HTERT RPE-1 (cell line): ENCODE results near the gene MEIOB.
"Not testable (repeated sequence)": the region's sequence is repeated elsewhere in the genome, so short reads cannot be mapped to it uniquely, and the experiment has no call there.

Source experiments
- in situ Hi-C: fragments of 300-500 bp; cut with MboI; formaldehyde crosslinking; loops from 4 replicates; pipeline ENCODE4 v1.14.3; 2020; ENCODE audit warnings: low sequenced_read_pairs

Gene MEIOB, protein sequence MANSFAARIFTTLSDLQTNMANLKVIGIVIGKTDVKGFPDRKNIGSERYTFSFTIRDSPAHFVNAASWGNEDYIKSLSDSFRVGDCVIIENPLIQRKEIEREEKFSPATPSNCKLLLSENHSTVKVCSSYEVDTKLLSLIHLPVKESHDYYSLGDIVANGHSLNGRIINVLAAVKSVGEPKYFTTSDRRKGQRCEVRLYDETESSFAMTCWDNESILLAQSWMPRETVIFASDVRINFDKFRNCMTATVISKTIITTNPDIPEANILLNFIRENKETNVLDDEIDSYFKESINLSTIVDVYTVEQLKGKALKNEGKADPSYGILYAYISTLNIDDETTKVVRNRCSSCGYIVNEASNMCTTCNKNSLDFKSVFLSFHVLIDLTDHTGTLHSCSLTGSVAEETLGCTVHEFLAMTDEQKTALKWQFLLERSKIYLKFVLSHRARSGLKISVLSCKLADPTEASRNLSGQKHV

DNA sequence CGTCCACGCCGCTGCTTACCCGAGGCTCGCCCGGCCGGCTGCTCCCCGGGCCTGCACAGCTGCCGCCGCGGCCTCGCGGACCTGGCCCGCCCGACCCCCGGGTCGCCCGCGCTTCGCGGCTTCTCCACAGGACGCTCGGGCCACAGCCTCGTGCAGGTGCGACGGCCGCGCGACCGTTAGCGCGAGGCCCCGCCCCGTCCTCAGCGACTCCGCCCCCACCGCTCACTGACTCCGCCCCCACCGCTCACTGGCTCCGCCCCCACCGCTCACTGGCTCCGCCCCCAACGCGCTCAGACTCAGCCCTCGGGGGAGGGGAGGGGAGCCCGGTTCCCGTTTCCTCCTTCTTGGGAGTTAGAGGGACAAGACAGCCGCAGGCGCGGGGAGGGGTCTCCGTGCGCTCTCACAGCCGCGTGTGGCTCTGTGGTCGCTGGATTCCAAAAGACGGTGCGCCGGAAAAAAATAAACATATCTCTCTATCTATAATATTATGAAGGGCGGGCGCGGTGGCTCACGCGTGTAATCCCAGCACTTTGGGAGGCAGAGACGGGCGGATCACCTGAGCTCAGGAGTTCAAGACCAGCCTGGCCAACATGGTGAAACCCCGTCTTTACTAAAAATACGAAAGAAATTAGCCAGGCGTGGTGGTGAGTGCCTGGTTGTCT is at the start of gene MEIOB:
Gene MEIOB (minus strand): TSS at position 191 of the 662 bp plus-strand sequence. CDS start 3,989 bp downstream, outside the sequence.
- in situ Hi-C loops, result no loop called here

DNA sequence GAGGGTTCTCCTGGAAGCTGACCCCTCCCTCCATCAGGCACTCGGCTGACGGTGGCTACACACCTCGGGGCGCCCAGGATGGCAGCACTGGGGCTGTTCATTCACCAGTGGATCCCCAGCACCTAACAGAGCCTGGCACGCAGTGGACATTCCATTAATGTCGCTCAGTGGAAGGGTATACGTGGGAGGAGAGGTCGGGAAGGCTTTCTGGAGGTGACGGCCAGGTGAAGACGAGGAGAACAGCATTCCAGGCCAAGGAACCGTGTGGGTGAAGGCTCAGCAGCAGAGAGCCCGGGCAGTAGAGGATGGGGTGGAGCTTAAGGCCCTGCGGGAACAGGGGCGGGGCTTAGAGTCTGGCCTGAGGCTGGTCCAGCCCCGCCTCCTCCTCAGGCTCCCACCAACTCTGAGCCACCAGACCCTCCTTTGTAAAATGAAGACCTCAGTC is 48.8 kb upstream of the MEIOB start:
- in situ Hi-C loops, result no loop called here

DNA sequence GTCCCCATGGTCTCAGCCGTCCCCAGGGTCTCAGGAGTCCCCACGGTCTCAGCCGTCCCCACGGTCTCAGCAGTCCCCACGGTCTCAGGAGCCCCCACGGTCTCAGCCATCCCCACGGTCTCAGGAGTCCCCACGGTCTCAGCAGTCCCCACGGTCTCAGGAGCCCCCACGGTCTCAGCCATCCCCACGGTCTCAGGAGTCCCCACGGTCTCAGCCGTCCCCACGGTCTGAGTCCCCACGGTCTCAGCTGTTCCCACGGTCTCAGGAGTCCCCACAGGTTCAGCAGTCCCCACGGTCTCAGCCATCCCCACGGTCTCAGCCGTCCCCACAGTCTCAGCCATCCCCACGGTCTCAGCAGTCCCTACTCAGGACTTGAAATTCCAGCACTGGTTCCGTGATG is 48.2 kb upstream of the MEIOB start:
- in situ Hi-C loops, result not testable (repeated sequence)

DNA sequence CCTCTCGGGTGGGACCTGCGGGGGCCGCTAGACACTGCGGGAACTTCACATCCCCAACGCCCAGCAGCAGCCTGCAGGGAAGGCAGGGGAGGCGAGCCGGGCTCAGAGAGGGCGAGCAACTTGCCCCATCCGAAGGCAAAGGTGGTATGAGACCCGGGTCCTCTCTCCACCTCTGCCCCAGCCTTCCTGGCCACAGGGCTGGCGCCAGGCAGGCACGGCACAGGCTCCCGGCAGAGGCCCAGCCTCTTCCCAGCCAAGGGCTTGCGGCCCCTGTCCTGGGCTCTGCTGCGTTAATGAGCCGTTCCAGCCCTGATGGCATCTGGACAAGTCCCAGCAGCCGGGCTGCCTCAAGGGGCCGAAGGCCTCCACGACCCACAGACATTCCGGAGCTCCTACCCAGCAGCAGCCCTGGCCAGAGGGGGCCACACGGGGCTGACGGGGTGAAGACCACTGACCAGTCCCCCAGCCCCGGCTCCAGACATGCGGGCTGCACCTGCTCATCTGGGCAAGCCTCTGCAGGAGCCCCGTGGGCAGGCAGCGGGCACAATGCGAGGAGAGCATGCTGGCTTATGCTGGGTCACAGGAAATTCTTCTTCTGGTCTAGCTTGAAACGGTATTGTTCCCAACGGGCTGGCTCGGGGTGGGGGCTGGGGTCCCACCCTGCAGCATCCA is 47.5 kb upstream of the MEIOB start:
- in situ Hi-C loops, result no loop called here

DNA sequence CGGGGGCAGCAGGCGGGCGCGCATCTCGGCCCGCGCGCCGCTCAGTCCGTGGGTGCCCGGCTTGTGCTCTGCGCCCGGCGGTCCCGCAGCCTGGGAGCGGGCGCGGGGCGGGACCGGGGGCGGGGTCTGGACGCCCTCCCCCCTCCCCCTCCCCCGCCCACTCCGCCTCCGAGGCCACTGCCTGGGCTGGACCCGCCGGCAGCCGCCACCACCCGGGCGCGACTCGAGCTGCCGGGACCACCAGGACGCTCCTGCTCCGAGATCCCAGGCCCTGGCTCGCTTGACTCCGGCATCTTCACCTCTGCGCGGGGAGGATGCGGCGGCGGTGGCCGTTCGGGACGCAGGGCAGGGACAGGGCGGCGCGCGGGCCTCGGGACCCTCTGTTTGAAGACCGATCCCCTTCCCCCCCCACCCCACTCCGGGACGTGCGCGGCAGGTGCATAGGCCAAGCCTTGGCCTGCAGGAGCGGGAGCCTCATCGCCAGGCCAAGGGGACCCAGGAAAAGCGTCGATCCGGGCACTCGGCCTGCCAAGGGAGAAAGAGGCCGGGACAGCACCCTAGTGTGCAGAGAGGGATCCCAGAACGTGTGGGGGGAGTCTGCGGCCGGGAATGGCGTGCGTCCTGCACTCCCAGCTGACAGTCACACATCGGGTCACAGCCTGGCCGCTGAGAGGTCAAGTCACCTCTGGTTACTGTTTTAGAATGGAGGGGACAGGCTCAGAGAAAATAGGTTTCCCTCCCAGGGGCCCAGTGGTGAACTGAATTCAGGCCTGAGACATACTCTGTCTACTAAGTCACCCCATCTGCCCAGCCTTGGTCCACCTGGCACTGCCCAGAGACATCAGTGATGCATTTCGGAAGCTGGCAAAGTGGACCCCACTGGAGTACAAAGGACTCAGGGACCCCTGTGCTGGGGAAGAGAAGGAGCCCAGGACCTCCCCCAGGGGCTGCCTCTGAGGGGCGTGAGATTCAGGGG is 46.7 kb upstream of the MEIOB start, which contains the start of gene HS3ST6:
Gene HS3ST6 (minus strand): TSS at position 65 of the 976 bp plus-strand sequence. CDS start 92 bp downstream, outside the sequence.
- in situ Hi-C loops, result no loop called here

DNA sequence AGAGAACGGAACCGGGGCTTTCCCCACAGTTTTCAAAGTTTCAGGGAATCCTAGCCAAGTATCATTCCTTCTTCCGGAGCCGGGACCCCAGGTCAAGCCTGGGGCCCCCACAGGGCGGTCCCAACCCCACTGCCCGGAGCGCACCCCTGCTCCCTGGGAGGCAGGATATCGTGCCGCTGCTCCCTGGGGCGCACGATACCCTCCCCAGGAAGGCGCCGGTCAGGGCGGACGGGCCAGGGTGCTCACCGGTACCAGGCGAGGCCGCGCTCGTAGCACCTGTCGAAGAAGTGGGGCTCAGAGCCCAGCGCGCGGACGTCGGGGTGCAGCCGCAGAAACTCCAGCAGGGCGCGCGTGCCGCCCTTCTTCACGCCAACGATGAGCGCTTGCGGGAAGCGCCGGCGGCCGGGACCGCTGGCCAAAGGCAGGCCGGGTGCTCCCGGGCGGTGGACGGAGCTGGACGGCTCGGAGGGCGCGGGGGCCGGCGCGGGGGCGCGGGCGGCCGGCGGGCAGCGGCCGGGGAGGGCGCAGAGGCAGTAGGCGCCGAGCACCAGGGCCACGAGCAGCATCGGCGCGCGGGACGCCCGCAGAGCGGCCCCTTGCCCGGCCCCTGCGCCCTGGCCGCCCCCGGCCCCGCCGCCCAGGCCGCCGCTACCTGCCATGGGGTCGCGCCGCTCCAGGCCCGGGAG is 45.8 kb upstream of the MEIOB start:
- in situ Hi-C loops, result no loop called here

DNA sequence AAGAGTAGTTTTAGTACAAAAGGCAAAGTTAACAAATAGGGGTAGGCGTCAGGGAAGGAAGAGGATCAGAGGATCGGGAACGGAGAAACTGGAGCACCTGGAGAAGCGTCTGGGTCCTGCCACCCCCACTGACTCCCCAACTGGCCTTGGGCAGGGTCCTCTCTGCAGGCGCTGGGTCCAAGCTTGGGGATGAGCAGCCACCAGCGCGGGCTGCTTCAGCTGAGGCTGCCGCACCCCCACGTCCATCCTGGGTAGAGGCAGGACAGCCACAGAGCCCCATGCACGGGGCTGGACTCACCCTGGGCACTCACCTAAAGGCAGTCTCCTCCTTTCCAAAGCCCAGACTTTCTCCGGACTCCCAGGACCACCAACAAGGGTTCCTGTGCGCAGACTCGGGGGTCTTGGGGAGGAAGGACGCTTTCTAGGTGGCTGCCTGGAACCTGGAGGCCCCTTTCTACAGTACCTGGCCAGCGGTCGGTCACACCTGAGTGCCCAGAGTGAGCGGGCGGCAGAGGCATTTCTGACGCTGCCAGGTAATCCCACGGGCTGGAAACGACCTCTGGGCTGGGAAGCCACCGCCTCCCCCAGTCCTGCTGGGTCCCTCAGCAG is 45.2 kb upstream of the MEIOB start:
- in situ Hi-C loops, result no loop called here

DNA sequence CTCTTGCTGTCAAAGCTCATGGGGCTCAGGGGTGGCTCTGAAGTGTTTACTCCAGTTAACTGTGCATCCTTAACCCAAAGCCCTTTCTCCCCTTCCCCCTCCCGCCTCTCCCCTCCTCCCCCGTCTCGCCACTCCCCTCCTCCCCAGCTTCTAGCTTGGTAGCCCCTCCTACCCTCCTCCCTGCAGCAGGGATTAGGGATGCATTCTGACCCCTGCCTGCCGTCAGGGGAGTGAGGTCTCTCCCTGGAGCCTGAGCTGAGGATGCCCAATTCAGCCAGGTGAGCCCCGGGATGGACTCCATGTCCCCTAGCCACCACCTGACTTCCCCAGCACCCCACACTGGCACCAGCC is 44.7 kb upstream of the MEIOB start:
- in situ Hi-C loops, result no loop called here

DNA sequence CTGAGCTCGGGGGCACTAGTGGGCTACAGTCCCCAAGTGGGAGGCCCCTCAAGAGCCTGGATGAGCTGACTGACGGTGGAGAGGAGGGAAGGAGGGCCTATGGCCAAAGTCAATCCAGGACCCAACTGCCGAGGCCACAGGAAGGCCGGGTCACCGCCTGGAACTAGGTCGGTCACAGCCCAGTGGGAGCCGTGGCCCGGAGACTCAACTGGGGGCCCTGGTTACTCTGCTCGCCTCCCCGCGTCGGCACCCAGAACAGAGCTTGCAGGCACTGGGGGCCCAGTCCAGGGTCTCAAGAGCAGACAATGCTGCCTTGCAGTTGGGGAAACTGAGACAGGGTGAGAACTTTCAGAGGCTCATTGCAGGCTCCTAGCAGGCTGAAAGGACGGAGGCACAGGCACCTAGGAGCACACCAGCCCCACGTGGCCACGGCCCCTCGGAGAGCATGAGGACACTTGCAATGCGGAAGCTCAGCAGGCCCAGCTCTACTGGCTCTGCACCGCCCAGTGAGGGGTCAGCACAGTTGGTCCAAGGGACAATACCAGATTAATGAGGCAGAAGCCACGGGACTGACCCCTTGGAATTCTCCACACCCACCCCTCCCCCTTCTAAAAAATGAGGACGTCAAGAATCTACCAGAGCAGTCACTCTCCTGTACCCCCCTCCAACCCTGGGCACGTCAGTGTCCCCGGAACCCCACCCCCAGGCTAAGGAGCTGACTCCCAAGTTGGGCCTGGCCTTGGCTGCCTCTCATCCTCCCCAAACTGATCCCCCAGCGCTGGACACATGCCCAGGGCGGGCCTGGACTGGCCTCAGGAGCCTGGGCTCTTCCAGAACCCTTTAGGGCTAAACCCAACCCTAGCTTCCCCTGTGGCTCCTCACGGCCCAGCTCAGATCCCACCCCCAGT is 44.0 kb upstream of the MEIOB start:
- in situ Hi-C loops, result no loop called here

DNA sequence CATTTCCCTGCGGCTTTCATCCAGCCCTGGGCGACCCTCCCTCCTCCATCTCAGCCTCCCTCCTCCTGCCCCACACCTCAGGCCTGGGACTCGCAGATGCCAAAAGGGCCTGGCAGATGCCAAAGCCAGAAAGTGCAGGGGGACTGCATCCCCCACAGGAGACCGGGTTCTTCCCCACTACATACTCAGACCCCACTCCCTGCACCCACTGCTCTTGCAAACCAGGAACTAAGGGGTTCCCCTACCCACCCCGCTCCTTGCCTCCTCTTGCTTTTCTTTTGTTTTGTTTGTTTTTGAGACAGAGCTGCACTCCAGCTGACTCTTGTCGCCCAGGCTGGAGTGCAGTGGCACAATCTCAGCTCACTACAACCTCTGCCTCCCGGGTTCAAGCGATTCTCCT is 43.0 kb upstream of the MEIOB start:
- in situ Hi-C loops, result no loop called here

DNA sequence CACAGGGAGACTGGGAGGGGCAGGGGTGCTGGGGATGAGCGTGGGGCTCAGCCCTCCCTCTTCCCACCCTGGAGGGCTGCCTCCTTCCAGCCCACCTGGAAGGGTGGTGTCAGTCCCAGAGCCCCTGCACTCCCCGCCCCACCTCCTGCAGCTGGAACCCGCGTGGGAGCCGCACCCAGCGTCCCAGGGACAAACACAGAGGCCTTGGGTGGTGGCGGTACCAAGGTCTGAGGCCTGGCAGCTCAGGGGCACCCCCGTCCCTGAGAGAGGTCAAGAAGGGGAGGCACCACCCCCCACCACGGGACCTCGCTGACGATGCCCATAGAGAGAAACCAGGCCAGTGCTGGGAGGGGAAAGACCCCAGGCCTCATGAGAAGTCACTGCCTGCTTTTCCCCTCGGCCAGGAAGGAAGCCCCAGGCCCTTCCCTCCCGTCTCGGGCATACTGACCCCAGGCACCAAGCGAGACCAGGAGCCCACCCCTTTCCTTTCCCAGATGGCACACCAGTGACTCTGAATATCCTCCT is 42.2 kb upstream of the MEIOB start:
- in situ Hi-C loops, result no loop called here

DNA sequence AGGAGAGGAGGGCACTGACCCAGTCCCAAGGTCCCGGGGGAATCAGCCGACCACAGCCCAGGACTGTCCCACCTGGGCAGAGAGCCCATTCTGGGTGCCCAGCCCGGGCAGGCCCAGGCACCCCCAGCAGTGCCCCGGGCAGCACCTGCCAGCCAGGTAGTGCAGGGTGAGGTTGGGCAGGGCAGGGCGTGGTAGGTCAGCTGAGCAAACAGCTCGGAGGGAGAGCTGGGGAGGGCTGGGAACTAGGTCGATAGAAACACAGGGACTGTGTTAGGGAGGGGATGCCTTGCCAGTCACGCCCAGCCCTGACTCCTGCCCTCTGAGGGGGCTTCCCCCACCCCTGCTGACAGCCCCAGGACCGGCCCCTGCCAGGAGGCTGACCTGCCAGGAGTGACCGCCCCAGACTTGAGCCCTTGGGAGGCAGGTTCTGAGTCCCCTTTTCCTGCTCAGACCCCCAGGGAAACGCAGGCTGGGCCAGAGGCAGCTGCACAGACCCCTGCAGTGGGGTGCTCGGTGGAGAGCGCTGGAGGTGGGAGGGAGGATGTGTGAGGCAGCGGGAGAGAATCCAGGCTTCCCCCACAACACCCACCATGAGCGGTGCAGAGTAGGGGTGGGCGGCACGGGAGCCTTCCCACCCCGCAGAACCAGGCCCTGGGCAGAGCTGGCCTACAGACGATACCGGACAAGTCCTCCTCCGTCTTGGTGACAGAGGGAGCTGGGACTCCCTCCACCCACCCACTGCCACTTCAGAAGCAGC is 41.5 kb upstream of the MEIOB start:
- in situ Hi-C loops, result no loop called here

DNA sequence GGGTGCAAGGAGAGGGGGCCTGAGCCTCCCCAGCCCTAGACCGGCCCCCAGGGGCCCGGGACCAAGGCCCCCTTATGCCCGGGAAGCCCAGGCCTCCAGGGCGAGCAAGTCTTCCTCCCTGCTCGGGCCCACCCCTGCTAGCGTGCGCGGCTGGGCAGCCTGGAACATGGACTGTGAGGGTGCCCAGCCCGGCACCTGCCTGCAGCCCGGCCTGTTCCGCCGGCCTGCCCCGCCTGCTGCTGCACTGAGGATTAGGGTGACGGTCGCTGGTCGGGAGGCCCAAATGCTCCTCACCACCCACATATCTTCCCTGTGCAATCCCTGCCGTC is 40.2 kb upstream of the MEIOB start:
- in situ Hi-C loops, result no loop called here

DNA sequence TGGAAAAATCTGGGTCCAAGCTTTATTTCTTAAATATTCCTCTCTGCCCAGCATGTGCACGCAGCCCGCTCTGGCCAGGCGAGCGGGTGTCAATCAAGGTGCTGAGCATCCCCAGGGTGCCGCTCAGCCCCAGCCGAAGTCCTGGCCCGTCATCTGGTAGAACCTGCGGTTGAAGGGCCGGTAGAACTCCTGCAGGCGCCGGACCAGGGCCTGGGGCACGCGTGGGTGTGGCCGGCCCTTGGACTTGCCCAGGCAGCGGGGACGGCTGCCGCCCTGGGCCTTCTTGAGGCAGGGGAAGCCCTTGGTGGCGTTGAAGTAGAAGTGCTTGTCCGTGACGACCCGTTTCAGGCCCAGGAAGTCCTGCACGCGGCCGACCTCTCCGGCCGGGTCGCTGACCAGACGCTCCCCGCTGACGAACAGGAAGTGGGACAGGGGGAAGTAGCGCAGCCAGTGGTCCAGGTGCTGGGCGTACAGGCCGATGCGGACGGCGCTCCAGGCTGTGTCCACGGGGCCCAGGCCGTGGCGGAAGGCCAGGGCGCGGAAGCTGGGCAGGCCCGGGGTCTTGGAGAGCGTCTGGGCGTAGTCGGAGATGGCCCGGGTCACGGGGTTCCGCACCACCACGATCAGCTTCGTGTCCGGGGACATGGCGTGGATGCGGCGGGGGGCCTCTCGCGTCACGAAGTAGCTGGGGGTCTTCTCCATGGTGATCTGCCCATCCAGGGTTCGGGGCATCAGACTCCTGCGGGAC is 39.7 kb upstream of the MEIOB start:
- in situ Hi-C loops, result no loop called here

DNA sequence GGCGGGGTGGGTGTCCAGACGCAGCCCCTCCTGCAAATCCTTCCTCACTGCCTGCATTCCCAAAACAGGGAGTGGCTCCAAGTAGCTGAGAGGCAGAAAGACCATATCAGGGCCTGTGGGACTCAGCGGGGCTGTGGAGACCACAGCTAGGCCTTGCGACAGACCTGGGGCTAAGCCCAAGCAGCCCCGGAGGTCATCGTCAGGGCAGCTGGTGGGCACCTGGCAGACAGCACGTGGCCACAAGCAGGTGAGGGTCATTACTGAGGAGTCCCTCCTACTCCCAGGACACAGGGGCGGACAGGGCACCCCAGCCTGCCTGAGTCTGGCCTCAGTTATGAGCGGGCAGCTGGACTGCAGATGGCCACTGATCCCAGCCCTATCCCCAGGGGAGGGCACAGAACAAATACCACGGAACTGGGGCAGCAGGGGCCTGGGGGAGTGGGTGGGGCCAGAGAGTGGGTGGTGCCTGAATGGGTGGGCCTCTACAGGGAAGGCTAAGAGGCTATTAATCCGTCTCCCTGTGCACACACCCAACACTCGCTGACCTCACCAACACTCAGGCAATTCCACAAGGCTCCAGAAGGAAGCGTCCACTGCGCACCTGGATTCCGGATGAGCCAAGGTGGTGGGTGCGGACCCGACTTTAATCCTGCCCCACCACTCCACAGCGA is 37.7 kb upstream of the MEIOB start:
- in situ Hi-C loops, result no loop called here

DNA sequence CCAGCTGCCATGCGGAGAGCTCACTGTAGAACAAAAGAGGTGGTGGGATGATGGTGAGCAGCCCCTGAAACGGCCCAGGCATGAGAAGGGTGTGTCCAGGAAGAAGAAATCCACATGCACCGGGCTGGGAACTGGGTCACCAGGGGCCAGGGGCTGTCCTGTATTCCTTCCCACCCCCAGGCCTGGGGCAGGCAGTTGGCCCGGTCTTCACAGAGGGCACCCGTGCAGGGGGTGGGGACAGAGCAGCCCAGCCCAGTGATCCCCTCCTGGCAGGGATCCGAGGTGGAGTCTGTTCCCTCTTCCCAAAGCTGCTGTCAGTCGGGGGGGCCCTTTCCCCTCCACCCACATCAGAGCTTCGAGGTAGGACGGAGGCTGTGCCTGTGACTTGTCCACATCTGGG is 37.0 kb upstream of the MEIOB start:
- in situ Hi-C loops, result no loop called here
